ENCODE measurements around the gene DLG2. TPM values are rescaled to one million over a fixed set of nuclear protein-coding genes. Genes with fewer than 3 reads are reported as not detected.

DLG2 gene
- total and polyA plus RNA-seq, 4 donors, result 0.30 to 5.5 (median 0.68) TPM

DNA sequence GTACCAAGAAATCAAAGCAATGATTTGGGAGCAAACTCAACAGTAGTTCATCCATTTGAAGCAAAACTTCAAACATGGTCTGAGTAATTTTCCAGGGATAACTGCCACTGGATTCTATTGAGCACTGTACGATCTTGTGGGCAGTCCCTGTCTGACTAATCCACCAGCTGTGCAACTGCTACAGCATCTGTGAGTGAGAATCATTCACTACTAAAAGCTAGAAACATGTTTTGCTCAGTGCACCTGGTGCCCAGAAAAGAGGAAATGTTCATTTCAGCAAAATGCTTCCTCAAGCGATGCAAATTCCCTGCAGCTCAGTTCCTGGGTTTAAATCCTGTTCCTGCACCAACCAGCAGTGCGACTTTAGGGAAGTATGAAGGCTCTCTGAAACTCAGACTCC is 1077.9 kb downstream of the DLG2 start:
- WGBS, result 67% methylated on average over 3 of the region's 3 CpGs
- H3K9ac ChIP-seq (ENCODE audit: low read depth in 1 of 2, low read length in 2 of 2), result no peak overlapping the region
- no peak overlapping the region for H3K27ac ChIP-seq (ENCODE audit: low read depth in 1 of 2, low read length in 2 of 2)
- H3K36me3 ChIP-seq (ENCODE audit: control insufficient read depth in 4 of 4, insufficient read depth in 3 of 4, low read depth in 1 of 4, low read length in 3 of 4), result no peaks in the 10 kb centered on the region
- H3K4me3 ChIP-seq (ENCODE audit: low read depth in 1 of 3, low read length in 3 of 3), result no peak overlapping the region
- no peaks in the 10 kb centered on the region for H3K27me3 ChIP-seq (ENCODE audit: control insufficient read depth in 4 of 4, insufficient read depth in 4 of 4, low read length in 3 of 4)
- TF ChIP-seq, protein P1, sequence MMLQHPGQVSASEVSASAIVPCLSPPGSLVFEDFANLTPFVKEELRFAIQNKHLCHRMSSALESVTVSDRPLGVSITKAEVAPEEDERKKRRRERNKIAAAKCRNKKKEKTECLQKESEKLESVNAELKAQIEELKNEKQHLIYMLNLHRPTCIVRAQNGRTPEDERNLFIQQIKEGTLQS (IDR thresholded peaks at IDR 0.05), result no peak
- TF ChIP-seq GABPA (IDR thresholded peaks at IDR 0.05 in 1 of 2, conservative IDR thresholded peaks at IDR 0.05 in 1 of 2) (no peak), FOXA1 (IDR thresholded peaks at IDR 0.05) (no peak), JUND (IDR thresholded peaks at IDR 0.05) (no peak), RAD21 (IDR thresholded peaks at IDR 0.05) (no peak), YY1 (IDR thresholded peaks at IDR 0.05) (no peak)
- TF ChIP-seq, protein P2, sequence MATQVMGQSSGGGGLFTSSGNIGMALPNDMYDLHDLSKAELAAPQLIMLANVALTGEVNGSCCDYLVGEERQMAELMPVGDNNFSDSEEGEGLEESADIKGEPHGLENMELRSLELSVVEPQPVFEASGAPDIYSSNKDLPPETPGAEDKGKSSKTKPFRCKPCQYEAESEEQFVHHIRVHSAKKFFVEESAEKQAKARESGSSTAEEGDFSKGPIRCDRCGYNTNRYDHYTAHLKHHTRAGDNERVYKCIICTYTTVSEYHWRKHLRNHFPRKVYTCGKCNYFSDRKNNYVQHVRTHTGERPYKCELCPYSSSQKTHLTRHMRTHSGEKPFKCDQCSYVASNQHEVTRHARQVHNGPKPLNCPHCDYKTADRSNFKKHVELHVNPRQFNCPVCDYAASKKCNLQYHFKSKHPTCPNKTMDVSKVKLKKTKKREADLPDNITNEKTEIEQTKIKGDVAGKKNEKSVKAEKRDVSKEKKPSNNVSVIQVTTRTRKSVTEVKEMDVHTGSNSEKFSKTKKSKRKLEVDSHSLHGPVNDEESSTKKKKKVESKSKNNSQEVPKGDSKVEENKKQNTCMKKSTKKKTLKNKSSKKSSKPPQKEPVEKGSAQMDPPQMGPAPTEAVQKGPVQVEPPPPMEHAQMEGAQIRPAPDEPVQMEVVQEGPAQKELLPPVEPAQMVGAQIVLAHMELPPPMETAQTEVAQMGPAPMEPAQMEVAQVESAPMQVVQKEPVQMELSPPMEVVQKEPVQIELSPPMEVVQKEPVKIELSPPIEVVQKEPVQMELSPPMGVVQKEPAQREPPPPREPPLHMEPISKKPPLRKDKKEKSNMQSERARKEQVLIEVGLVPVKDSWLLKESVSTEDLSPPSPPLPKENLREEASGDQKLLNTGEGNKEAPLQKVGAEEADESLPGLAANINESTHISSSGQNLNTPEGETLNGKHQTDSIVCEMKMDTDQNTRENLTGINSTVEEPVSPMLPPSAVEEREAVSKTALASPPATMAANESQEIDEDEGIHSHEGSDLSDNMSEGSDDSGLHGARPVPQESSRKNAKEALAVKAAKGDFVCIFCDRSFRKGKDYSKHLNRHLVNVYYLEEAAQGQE (IDR thresholded peaks at IDR 0.05), result no peak
- no peak for DNase-seq (ENCODE audit: low spot score)
- no peaks in the 10 kb centered on the region for H3K9me3 ChIP-seq (ENCODE audit: control insufficient read depth in 4 of 4, low read length in 3 of 4)
- no peaks in the 10 kb centered on the region for H3K4me1 ChIP-seq (ENCODE audit: control insufficient read depth in 4 of 4, insufficient read depth in 4 of 4, low read length in 3 of 4)

DNA sequence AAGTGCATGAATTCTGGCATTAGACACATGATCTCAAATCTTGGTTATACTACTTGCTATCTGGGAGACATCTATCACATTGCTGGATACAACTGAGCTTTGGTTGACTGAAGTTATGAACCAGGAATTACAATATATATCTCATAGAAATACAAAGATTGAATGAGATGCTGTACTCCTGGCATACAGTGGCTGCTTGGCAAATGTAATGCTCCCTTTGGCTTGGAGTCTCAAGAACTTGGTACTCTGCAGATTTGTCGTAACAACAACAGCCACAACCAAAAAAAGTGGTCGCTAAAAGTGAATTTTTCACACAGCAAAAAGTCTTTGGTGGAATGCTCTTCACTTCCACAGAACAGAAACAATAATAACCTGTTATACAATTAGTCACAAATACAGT is 1082.6 kb downstream of the DLG2 start:
- Histone ChIP-seq H3K4me1 (ENCODE audit: control insufficient read depth in 4 of 4, insufficient read depth in 4 of 4, low read length in 3 of 4) (no peaks in the 10 kb centered on the region), H3K9ac (ENCODE audit: low read depth in 1 of 2, low read length in 2 of 2) (no peak overlapping the region), H3K4me3 (ENCODE audit: low read depth in 1 of 3, low read length in 3 of 3) (no peak overlapping the region), H3K9me3 (ENCODE audit: control insufficient read depth in 4 of 4, low read length in 3 of 4) (no peaks in the 10 kb centered on the region), H3K36me3 (ENCODE audit: control insufficient read depth in 4 of 4, insufficient read depth in 3 of 4, low read depth in 1 of 4, low read length in 3 of 4) (no peaks in the 10 kb centered on the region), H3K27ac (ENCODE audit: low read depth in 1 of 2, low read length in 2 of 2) (no peak overlapping the region), H3K27me3 (ENCODE audit: control insufficient read depth in 4 of 4, insufficient read depth in 4 of 4, low read length in 3 of 4) (no peaks in the 10 kb centered on the region)
- TF ChIP-seq EGR1 (IDR thresholded peaks at IDR 0.05; ENCODE audit: low read depth in 2 of 2), result no peak
- TF ChIP-seq, protein P3, sequence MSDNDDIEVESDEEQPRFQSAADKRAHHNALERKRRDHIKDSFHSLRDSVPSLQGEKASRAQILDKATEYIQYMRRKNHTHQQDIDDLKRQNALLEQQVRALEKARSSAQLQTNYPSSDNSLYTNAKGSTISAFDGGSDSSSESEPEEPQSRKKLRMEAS (IDR thresholded peaks at IDR 0.05), result no peak
- no peak for TF ChIP-seq FOXA1 (IDR thresholded peaks at IDR 0.05)
- TF ChIP-seq GABPA (IDR thresholded peaks at IDR 0.05 in 1 of 2, conservative IDR thresholded peaks at IDR 0.05 in 1 of 2), result no peak
- TF ChIP-seq, protein P4, sequence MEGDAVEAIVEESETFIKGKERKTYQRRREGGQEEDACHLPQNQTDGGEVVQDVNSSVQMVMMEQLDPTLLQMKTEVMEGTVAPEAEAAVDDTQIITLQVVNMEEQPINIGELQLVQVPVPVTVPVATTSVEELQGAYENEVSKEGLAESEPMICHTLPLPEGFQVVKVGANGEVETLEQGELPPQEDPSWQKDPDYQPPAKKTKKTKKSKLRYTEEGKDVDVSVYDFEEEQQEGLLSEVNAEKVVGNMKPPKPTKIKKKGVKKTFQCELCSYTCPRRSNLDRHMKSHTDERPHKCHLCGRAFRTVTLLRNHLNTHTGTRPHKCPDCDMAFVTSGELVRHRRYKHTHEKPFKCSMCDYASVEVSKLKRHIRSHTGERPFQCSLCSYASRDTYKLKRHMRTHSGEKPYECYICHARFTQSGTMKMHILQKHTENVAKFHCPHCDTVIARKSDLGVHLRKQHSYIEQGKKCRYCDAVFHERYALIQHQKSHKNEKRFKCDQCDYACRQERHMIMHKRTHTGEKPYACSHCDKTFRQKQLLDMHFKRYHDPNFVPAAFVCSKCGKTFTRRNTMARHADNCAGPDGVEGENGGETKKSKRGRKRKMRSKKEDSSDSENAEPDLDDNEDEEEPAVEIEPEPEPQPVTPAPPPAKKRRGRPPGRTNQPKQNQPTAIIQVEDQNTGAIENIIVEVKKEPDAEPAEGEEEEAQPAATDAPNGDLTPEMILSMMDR (IDR thresholded peaks at IDR 0.05; ENCODE audit: low read depth, low read length, missing input control), result no peak
- TF ChIP-seq TAF1 (conservative IDR thresholded peaks at IDR 0.05), result no peak
- TF ChIP-seq, protein P1 (IDR thresholded peaks at IDR 0.05), result no peak
- no peak for TF ChIP-seq RXRA (IDR thresholded peaks at IDR 0.05)
- TF ChIP-seq HNF4G (IDR thresholded peaks at IDR 0.05), result no peak
- TF ChIP-seq HNF4A (conservative IDR thresholded peaks at IDR 0.05), result no peak
- TF ChIP-seq, protein P5, sequence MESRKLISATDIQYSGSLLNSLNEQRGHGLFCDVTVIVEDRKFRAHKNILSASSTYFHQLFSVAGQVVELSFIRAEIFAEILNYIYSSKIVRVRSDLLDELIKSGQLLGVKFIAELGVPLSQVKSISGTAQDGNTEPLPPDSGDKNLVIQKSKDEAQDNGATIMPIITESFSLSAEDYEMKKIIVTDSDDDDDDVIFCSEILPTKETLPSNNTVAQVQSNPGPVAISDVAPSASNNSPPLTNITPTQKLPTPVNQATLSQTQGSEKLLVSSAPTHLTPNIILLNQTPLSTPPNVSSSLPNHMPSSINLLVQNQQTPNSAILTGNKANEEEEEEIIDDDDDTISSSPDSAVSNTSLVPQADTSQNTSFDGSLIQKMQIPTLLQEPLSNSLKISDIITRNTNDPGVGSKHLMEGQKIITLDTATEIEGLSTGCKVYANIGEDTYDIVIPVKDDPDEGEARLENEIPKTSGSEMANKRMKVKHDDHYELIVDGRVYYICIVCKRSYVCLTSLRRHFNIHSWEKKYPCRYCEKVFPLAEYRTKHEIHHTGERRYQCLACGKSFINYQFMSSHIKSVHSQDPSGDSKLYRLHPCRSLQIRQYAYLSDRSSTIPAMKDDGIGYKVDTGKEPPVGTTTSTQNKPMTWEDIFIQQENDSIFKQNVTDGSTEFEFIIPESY (IDR thresholded peaks at IDR 0.05), result no peak
- no peak for TF ChIP-seq FOXA2 (IDR thresholded peaks at IDR 0.05)
- TF ChIP-seq NR2F2 (IDR thresholded peaks at IDR 0.05), result no peak
- TF ChIP-seq SP1 (IDR thresholded peaks at IDR 0.05), result no peak
- no peak for DNase-seq (ENCODE audit: low spot score)
- WGBS, result 91% methylated on average over 2 of the region's 2 CpGs
